Measurements from ENCODE around the gene ETFDH. TPM values are rescaled to one million over a fixed set of nuclear protein-coding genes. Genes with fewer than 3 reads are reported as not detected.

Gene ETFDH
- total RNA-seq, result 30.4 TPM
- long read RNA-seq, transcript ETFDH-206 (13 exons, 3,282 nt), result major isoform, 22 of 36 reads
- long read RNA-seq, partial matches to known transcripts, result 6 of 36 reads
- long read RNA-seq, other reads (novel, unspliced or antisense), result 7 of 36 reads

DNA sequence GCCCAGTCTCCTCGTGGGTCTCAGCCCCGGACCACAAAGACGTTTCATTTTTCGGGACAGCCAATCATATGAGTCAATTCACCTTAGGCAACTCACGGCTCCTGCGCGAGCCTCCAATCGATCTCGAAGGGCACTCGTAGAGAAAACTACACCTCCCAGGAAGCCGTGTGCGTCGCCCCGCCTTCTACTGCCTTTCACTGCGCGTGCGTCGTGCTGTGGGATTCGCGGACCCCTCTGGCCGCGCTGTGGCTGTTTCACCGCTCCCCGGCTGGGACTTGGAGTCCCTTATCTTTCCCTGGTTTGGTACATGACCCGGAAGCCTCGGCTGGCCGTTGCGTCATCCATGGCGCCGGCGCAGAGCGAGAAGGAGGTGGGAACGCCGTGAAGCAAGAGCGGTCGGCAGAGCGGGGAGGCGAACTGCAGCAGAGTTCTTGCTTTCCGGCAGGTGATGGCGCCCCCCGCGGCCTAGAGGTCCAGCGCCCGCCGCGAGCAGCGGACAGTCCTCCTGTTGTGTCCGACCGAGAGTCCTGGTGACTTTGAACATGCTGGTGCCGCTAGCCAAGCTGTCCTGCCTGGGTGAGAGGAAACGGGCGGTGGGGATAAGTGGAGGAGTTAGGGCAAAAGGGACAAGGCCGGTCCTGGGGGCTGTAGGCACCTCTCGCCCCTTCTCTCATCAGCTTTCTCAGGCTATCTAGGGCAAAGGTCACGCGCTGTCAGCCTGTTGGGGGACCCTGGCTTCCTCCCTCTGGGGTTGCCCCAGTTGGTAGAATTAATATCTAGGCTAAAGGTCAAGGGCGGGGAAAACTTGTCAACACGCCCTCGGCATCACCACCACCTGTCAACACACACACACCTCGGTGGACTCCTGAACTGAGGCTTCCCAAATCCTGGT is at the start of gene ETFDH:
Gene ETFDH, plus strand, starts transcription at position 382 of the 892 bp plus-strand sequence. Its CDS starts 161 bp downstream, at position 543.
- intact Hi-C loops (cut with DNase I), result no loop called here
- peak; percentile 100 for DNase-seq
- ATAC-seq, result peak; percentile 97
- no peaks in the 10 kb centered on the region for H3K9me3 ChIP-seq
- peak within 1 kb of the TSS; percentile 93 for H3K27ac ChIP-seq
- H3K36me3 ChIP-seq, result no peaks in the 10 kb centered on the region
- TF ChIP-seq CTCF (IDR thresholded peaks at IDR 0.05), result peak; percentile 63
- H3K4me1 ChIP-seq, result peaks cover 12% of the 10 kb centered on the region
- H3K4me3 ChIP-seq, result peak within 1 kb of the TSS; percentile 69
- no peaks in the 10 kb centered on the region for H3K27me3 ChIP-seq

GRCh38 chr4:158624889-158625478 is 47.1 kb upstream of the ETFDH start:
- TF ChIP-seq CTCF (IDR thresholded peaks at IDR 0.05), result peak; percentile 81
- no peaks in the 10 kb centered on the region for H3K9me3 ChIP-seq
- no peak overlapping the region for H3K4me3 ChIP-seq
- H3K27ac ChIP-seq, result no peak overlapping the region
- H3K27me3 ChIP-seq, result no peaks in the 10 kb centered on the region
- no peaks in the 10 kb centered on the region for H3K36me3 ChIP-seq
- intact Hi-C loops (cut with DNase I), result no loop called here
- DNase-seq, result no peak
- H3K4me1 ChIP-seq, result no peaks in the 10 kb centered on the region
- peak; percentile 86 for ATAC-seq

GRCh38 chr4:158625544-158625943 is 46.6 kb upstream of the ETFDH start:
- Histone ChIP-seq H3K36me3 (no peaks in the 10 kb centered on the region), H3K4me3 (no peak overlapping the region), H3K27ac (no peak overlapping the region), H3K4me1 (no peaks in the 10 kb centered on the region), H3K9me3 (no peaks in the 10 kb centered on the region), H3K27me3 (no peaks in the 10 kb centered on the region)
- intact Hi-C loops (cut with DNase I), result no loop called here
- ATAC-seq (no peak), DNase-seq (no peak)
- no peak for TF ChIP-seq CTCF (IDR thresholded peaks at IDR 0.05)

- intact Hi-C loops (cut with DNase I), result no loop called here
- no peak overlapping the region for H3K27ac ChIP-seq
- no peak overlapping the region for H3K4me3 ChIP-seq
- TF ChIP-seq CTCF (IDR thresholded peaks at IDR 0.05), result no peak
- no peak for DNase-seq
- no peaks in the 10 kb centered on the region for H3K27me3 ChIP-seq
- ATAC-seq, result no peak
- no peaks in the 10 kb centered on the region for H3K9me3 ChIP-seq
- H3K4me1 ChIP-seq, result no peaks in the 10 kb centered on the region
- H3K36me3 ChIP-seq, result no peaks in the 10 kb centered on the region
These were observed 41.2 kb upstream of the ETFDH start for GRCh38 chr4:158630893-158631292.

- Histone ChIP-seq H3K27me3 (no peaks in the 10 kb centered on the region), H3K9me3 (no peaks in the 10 kb centered on the region), H3K4me3 (no peak overlapping the region), H3K36me3 (no peaks in the 10 kb centered on the region), H3K4me1 (no peaks in the 10 kb centered on the region), H3K27ac (no peak overlapping the region)
- no peak for ATAC-seq
- no peak for DNase-seq
- TF ChIP-seq CTCF (IDR thresholded peaks at IDR 0.05), result no peak
- intact Hi-C loops (cut with DNase I), result no loop called here
These were observed 35.5 kb upstream of the ETFDH start for GRCh38 chr4:158636619-158637018.

Measured in upper lobe of right lung (tissue), 1 donor.